Measurements from ENCODE around the gene TARS2. TPM values are rescaled to one million over a fixed set of nuclear protein-coding genes. Genes with fewer than 3 reads are reported as not detected.

TARS2 gene, protein sequence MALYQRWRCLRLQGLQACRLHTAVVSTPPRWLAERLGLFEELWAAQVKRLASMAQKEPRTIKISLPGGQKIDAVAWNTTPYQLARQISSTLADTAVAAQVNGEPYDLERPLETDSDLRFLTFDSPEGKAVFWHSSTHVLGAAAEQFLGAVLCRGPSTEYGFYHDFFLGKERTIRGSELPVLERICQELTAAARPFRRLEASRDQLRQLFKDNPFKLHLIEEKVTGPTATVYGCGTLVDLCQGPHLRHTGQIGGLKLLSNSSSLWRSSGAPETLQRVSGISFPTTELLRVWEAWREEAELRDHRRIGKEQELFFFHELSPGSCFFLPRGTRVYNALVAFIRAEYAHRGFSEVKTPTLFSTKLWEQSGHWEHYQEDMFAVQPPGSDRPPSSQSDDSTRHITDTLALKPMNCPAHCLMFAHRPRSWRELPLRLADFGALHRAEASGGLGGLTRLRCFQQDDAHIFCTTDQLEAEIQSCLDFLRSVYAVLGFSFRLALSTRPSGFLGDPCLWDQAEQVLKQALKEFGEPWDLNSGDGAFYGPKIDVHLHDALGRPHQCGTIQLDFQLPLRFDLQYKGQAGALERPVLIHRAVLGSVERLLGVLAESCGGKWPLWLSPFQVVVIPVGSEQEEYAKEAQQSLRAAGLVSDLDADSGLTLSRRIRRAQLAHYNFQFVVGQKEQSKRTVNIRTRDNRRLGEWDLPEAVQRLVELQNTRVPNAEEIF
- total RNA-seq = 10 to 100 TPM in 4 of 6 donors, 1 to 10 TPM in 2; 7.1 to 24.1 (median 14.2) TPM

DNA sequence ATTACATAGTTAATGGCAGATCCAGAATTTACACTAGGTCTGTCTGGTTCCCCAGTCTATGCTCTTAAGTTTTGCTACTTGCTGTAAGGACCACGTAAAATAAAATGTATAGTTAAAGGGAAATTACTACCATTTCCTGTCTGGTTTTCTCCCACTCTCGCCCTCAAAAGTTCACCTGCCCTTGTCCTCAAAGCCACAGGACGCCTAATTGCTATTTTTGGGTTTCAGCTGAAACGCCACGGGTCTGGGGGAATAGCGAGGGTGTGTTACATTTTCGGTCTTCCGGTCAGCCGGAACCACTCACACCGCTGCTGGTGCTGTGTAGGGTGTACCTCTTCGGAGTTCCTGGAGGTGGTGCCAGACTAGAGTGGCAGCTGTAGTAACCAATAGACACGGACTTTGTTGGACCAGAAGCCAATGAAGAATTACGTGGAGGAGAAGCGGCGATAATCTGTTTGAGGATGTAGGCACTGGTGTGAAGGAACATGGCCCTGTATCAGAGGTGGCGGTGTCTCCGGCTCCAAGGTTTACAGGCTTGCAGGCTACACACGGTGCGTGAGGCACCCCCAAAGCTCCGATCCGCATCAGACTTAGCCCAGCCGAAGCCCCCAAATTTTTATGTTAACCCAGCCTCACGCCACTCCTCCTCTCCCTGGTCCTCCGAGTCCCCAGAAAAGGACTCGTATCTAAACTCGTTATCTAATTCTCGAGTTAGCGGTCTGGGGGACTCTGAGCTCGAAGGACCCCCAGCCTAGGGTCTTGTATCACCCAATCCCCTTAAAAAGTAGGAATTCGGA lies at the start of gene TARS2:
Gene TARS2 (plus strand): TSS at position 454 of the 797 bp plus-strand sequence. CDS start 32 bp downstream, at position 486.
- Histone ChIP-seq H3K36me3 (peaks cover 0 to 36% (median 12%) of the 10 kb centered on the region in 4 donors), H3K4me3 (peak within 1 kb of the TSS; percentile 65 to 81 (median 68)), H3K4me1 (peaks cover 6 to 8% (median 8%) of the 10 kb centered on the region in 4 donors), H3K9me3 (no peaks in the 10 kb centered on the region), H3K27me3 (peaks cover 0 to 3% (median 0%) of the 10 kb centered on the region in 4 donors), H3K27ac (peak within 1 kb of the TSS; percentile 71 to 87 (median 77))
- 0 to 1% methylated on average over 18 to 30 of the region's 30 CpGs for WGBS, 2 donors
- TF ChIP-seq POLR2AphosphoS5 (IDR thresholded peaks at IDR 0.05) (peak; percentile 75 to 77), POLR2A (IDR thresholded peaks at IDR 0.05) (peak in 3 of 4 donors; percentile 71 to 80 (median 76)), EP300 (IDR thresholded peaks at IDR 0.05) (no peak)
- TF ChIP-seq, protein P1, sequence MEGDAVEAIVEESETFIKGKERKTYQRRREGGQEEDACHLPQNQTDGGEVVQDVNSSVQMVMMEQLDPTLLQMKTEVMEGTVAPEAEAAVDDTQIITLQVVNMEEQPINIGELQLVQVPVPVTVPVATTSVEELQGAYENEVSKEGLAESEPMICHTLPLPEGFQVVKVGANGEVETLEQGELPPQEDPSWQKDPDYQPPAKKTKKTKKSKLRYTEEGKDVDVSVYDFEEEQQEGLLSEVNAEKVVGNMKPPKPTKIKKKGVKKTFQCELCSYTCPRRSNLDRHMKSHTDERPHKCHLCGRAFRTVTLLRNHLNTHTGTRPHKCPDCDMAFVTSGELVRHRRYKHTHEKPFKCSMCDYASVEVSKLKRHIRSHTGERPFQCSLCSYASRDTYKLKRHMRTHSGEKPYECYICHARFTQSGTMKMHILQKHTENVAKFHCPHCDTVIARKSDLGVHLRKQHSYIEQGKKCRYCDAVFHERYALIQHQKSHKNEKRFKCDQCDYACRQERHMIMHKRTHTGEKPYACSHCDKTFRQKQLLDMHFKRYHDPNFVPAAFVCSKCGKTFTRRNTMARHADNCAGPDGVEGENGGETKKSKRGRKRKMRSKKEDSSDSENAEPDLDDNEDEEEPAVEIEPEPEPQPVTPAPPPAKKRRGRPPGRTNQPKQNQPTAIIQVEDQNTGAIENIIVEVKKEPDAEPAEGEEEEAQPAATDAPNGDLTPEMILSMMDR (IDR thresholded peaks at IDR 0.05) = peak; percentile 21 to 78 (median 67)
- DNase-seq (peak in 1 of 2 donors; percentile 98), ATAC-seq (ENCODE audit: low FRiP score in 2 of 2) (peak; percentile 100)

DNA sequence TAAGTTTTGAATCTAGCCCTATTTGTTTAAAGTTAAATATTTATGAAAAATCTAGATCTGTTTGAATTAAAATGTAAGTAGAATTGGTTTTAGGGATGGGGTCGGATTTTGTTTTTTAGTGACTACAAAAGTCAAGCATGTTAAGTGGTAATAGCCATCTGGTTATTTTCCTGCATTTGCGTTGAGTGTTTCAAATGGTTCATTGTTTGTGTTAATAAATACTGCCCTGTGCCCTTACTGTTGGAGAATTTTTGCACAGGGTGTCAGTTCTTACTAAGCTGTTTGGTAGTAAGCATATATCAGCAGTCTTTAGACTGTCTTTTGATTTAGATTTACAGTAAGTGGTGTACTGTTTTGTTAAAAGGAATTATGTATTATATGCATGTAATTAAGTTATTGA lies 46.1 kb upstream of the TARS2 start:
- Histone ChIP-seq H3K4me3 (no peak overlapping the region), H3K27ac (no peak overlapping the region), H3K27me3 (no peaks in the 10 kb centered on the region), H3K36me3 (peaks cover 3 to 56% (median 21%) of the 10 kb centered on the region in 4 donors), H3K4me1 (no peaks in the 10 kb centered on the region), H3K9me3 (no peaks in the 10 kb centered on the region)
- ATAC-seq (ENCODE audit: low FRiP score in 2 of 2) (no peak), DNase-seq (no peak)
- no peak for TF ChIP-seq POLR2A (IDR thresholded peaks at IDR 0.05)
- TF ChIP-seq, protein P1 (IDR thresholded peaks at IDR 0.05) = no peak
- no peak for TF ChIP-seq EP300 (IDR thresholded peaks at IDR 0.05)
- no peak for TF ChIP-seq POLR2AphosphoS5 (IDR thresholded peaks at IDR 0.05)
- WGBS, 2 donors = 93 to 96% methylated on average over 2 of the region's 2 CpGs

DNA sequence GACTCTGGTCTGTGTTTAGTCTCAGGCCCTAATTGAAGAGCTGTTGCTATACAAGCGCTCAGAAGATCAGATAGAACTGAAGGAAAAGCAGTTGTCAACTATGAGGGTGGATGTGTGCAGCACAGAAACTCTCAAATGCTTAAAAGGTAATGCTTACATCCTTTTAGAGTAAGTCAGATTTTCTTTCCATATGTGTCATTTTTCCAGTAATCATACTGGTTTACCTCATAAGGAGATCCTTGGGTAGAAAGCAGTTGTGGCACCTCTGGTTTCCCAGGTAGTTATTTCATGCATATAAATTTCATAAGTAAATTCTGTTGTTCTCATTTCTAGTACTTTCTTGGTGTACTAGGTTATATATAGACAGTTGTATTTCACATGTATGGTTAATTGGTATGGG lies 43.0 kb upstream of the TARS2 start:
- H3K4me3 ChIP-seq = no peak overlapping the region
- DNase-seq = no peak
- H3K27me3 ChIP-seq = no peaks in the 10 kb centered on the region
- H3K4me1 ChIP-seq = no peaks in the 10 kb centered on the region
- ATAC-seq (ENCODE audit: low FRiP score in 2 of 2) = no peak
- TF ChIP-seq, protein P1 (IDR thresholded peaks at IDR 0.05) = no peak
- TF ChIP-seq POLR2A (IDR thresholded peaks at IDR 0.05) (no peak), POLR2AphosphoS5 (IDR thresholded peaks at IDR 0.05) (no peak), EP300 (IDR thresholded peaks at IDR 0.05) (no peak)
- no peaks in the 10 kb centered on the region for H3K9me3 ChIP-seq
- H3K36me3 ChIP-seq = peaks cover 8 to 77% (median 43%) of the 10 kb centered on the region in 4 donors
- 91 to 100% methylated on average over 1 of the region's 1 CpG for WGBS, 2 donors
- no peak overlapping the region for H3K27ac ChIP-seq

DNA sequence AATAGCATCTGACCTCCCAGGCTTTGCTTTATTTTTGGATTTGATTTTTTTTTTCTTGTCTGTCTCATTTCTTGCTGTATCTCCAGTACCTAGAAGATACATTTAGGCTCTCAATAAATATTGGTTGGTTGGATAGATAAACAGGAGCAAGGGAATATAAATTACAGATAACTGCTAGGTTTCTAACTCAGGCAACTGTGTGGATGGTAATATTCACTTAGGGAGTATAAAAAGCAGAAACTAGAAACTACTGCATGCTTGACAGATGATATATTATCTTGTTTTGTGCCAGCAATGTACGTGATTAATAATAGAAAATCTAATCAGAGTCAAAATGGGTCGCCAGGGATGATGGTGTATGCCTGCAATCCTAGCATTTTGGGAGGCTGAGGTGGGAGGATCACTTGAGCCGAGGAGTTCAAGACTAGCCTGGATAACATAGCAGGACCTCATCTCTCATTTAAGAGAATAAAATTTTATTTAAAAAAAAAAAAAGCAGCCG lies 31.0 kb upstream of the TARS2 start:
- peaks cover 11 to 76% (median 37%) of the 10 kb centered on the region in 4 donors for H3K36me3 ChIP-seq
- H3K27me3 ChIP-seq = no peaks in the 10 kb centered on the region
- DNase-seq = no peak
- H3K4me1 ChIP-seq = no peaks in the 10 kb centered on the region
- TF ChIP-seq POLR2A (IDR thresholded peaks at IDR 0.05) (no peak), POLR2AphosphoS5 (IDR thresholded peaks at IDR 0.05) (no peak), EP300 (IDR thresholded peaks at IDR 0.05) (no peak)
- TF ChIP-seq, protein P1 (IDR thresholded peaks at IDR 0.05) = no peak
- WGBS, 2 donors = 93 to 96% methylated on average over 4 of the region's 4 CpGs
- H3K9me3 ChIP-seq = no peaks in the 10 kb centered on the region
- no peak overlapping the region for H3K27ac ChIP-seq
- H3K4me3 ChIP-seq = no peak overlapping the region
- no peak for ATAC-seq (ENCODE audit: low FRiP score in 2 of 2)

All from upper lobe of left lung (tissue), 6 donors.